Stimulated activated CD4-positive, alpha-beta T cell treated with anti-CD3 and anti-CD28 coated beads, Interleukin-12 subunit alpha, Interleukin-12 subunit beta, amount 100 ng/mL, for 48 hours (primary cell): ENCODE data around the gene RRP8.

Source experiments
- DNase-seq, 3 donors: peaks; one replicate each; pipeline ENCODE4 v3.0.0-alpha.2; 2020; ENCODE audit warnings: low read depth in 2 of 3, low spot score in 1 of 3

The RRP8 gene

DNA sequence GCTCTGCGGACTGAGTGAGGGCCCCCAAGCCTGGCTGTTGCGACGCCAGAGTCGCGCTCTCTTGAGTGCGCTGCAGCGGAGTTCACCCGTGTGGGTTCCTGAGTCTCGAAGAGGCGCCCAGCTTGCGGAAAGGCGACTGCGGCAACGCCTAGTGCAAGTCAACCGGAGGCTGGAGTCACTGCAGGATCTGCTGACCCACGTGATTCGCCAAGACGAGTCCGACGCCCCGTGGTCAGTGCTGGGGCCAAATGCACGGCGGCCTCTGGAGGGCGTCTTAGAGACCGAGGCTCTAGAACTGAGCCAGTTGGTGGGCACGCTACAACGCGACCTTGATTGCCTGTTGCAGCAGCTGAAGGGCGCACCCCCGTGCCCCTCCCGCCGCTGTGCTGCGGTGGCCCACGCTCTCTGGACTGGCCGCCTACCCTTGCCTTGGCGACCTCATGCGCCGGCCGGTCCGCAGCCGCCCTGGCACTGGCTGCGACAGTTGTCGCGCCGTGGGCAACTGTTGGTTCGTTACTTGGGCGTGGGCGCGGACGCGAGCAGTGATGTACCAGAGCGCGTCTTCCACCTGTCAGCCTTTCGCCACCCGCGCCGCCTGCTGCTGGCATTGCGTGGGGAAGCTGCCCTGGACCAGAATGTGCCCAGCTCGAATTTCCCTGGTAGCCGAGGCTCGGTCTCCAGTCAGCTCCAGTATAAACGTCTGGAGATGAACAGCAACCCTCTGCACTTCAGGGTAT is 32.6 kb downstream of the RRP8 start:
- no peak for DNase-seq

DNA sequence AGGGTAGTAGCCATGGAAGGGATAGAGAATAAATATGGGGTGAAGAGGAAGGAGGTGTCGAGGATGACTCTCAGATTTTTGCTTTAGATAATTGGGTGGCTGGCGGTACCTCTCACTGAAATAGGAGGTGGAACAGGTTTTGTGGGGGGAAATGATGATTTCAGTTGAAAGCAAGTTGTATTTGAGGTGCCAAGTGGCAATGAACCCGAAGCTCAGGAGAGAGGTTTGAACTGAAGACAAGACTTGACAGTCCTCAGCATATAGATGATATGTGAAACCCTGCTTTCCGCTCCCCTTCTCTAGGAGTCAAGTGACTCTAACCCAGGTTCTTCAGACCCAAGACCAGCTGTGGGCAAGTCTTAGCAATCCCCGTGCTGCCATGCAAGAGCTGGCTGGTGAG is 33.7 kb downstream of the RRP8 start:
- DNase-seq: no peak

DNA sequence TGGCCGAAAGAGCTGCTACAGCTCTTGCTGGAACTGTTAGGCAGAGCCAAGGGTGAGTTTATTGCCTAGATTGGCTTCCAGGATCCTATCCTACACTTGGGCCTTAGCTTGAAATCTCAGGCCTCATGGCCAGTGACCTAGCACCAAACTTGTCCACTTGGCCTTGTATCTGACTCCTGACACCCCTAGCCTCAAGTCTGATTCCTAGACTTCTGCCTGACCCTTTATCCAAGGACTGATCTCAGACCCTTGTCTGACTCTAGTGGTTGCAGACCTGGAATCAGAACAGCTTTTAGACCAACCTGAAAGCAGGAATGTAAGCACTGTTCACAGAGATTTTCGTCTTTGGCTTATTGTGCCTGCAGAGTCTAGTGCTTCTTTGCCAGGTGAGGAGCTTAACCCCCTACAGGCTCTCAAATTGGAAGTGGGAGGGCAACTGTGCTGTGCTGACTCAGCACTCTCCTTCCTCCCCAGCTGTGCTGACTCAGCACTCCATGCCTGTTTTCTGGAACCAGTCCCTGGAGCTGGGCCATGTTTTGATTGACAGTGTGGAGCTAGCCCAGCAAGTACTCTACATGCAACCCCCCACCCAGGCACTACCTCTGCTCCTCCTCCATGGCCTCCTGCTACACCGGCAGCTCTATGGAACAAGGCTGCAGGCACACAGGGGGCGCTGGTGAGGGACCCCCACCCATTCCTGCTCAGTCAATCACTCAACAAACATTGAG is 35.1 kb downstream of the RRP8 start:
- DNase-seq: no peak

DNA sequence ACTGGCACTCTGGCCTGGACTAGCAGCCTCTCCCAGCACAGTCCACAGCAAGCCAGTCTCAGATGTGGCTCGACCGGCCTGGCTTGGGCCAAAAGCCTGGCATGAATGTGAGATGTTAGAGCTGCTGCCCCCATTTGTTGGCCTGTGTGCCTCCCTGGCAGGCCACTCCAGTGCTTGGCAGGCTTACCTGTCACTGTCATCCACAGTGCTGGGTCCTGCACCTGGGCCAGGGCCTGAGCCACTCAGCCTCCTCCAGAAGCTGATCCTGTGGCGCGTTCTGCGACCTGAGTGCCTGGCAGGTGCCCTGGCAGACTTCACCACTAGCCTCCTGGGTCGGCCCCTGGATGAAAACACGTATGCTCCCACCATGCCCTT is 36.1 kb downstream of the RRP8 start:
- no peak for DNase-seq

DNA sequence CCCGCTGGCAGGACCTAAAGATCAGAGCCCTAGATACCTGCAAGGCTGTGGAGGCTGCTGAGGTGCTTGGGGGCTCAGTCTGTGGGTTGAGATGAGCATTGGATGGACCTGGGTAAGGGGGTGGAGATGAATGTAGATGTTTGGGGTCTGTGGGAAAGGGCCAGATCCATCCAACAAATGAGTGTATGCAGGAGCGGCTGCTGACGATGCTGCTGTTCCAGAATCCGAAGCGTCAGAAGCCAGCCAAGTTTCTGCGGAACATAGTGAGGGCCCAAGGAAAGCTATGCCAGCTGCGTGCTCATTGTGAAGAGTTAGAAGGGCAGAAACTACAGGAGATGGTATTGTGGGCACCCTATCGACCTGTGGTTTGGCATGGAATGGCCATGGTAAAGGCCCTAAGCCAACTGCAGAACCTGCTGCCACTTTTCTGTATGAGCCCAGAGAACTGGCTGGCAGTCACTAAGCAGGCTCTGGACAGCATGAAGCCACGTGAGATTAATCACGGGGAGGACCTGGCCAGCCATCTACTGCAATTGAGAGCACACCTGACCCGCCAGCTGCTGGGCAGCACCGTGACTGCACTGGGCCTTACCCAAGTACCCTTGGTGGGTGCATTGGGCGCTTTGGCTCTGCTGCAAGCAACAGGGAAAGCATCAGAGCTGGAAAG is 36.6 kb downstream of the RRP8 start:
- DNase-seq: no peak

DNA sequence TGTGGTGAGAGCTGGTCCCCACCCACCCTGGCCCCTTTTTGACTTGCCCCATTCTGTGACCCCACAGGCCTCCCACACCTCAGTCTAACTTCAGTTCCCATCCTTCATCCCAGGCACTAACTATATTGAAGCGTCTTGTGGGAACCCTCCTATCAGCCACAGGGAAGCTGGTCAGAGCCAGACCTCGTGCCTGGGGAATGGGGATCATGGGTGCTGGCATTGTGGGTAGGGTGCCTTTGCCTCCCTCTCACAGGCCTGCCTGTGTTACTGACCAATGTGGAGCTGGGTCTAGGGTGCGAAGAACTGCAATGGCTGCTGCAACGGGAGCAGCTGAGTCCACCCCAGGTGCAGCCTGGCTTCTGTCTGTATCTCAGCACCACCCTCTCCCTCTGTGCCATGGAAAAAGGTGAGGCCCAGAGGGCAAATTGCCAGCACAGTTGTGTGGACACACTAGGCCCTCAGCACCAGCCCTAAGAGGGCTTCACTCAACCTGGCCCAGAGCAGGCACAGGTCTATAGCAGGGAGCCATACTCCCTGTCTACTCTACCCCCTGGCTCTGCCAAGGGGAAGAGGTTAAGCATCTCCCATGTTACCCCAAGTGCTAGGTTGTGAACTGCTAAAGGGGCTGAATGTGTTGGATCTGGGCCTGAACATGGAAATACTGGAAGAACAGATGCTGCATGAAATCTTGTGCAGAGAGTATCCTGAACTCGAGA is 37.3 kb downstream of the RRP8 start:
- no peak for DNase-seq

DNA sequence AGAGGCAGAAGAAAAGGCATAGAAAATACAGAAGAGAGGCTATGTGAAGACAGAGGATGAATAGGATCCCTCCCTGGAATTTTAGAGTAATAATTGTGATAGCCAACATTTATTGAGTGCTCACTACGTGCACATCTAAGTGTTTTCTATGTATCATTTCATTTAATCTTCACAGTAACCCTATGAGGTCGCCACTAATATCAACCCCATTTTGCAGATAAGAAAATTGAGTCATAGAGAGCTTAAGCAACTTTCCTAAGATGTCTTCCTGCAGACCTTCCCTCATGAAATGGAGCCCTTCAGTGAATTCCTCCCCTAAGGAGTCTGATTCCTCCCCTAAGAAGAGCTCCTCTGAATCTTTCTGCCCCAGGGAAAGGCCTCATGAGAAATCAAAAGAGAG is 38.1 kb downstream of the RRP8 start:
- DNase-seq: no peak

DNA sequence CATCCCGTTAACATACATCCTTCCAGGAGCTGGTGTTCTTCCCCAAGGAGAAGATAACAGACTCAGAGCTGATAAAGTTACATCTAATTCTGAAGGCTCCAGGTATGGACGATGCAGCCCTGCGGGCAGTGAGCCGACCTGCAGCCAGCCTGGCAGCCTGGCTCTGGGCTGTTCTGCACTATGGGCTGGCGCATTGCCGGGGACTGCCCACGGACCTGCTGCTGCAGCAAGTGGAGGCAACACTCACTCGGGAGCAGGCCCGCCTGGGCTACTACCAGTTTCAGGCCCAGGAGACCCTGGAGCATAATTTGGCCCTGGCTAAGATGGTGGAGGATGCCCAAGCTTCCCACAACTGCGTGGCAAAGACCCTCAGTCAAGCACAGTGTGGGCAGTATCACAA is 39.7 kb downstream of the RRP8 start:
- DNase-seq: no peak

DNA sequence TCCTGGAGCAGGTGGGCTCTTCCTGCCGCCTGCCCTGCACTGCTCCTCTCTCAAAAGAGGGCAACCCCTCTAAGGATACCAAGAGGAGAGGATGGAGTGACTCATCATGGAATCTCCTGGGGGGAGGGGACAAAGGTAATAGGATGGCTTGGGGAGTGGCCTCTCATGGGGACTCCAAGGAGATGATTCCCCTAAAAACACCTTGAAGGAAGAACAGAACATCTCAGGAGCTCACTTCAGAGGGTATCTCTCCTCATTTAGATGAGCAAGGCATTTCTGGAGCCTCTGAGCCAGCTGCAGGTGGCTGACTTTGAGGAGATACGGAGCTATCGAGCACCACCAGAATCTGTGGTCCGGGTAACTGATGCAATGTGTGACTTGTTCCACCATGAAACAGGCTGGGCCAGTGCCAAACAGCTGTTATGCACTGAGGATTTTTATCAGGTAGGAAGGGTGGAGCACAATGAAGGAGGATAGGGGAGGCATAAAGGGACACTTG is 40.2 kb downstream of the RRP8 start:
- no peak for DNase-seq

DNA sequence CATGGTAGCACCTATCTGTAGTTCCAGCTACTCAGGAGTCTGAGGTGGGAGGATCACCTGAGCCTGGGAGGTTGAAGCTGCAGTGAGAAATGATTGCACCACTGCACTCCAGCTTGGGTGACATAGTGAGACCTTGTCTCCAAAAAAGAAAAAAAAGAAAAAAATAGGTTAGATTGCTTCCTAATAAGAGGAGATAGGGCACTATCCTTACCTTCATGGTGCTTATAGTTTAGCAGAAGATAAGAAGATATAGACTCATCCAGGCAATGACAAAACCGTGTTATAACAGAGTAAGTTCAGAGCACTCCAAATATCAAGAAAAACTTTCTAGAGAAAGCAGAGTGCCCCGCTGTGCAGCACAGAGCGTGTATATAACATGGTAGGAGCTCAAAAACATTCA is 42.1 kb downstream of the RRP8 start:
- no peak for DNase-seq

DNA sequence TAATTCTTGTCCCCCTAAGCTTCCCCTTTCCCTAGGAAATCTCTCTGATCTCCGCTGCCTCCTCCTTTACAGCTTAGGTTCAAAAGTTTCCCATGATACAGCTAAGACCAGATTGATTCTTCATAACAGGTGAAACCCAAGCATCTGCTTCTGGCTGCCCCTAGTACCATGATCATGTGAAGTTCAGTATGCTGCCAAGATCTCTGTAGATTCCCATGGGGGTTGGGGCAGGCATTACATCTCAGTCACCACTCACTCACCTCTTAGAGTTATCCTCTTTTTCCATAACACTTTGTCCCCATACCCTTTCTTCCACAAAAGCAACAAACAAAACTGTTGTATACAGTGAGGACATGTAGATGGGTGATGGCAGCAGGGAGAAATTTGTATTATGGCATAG is 44.0 kb downstream of the RRP8 start:
- no peak for DNase-seq

DNA sequence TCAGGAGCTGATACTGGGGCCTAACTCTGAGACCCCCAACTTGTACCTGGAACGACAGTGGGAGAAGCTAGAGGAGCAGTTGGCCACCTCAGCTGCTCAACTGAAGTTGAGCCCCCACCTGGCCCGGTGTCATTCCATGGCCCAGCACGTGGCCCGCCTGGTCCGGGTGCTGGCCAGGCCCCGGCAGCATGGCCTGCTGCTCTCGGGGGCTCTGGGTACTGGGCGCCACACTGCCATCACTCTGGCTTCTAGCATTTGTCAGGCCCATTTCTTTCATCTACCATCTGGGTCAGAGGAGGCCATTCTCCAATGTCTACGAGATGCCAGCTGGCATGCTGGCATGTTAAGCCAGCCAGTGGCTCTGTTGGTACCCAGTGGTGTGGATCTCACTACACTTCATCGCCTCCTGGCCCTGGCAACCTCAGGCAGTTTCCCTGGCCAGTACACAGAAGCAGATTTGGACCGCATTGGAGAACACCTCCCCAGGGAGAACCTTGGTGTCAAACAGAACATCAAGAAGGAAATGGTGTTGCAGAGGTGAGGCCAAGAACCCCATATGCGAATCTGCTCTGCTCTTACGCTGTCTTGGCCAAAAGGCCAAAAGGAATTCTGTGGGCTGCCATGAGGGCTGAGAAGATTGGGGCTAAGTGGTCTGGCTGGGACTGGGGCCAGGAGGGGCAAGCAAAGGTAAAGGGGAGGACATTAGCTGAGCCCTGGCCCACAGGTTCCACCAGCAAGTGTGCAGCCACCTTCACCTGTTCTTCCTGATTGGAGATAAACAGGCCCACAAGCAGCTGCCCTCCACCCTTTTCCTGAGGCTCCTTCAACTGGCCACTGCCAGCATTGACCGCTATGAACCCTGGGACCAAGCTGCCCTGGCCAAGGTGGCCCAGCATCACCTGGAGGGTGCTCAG is 45.4 kb downstream of the RRP8 start:
- DNase-seq: no peak

DNA sequence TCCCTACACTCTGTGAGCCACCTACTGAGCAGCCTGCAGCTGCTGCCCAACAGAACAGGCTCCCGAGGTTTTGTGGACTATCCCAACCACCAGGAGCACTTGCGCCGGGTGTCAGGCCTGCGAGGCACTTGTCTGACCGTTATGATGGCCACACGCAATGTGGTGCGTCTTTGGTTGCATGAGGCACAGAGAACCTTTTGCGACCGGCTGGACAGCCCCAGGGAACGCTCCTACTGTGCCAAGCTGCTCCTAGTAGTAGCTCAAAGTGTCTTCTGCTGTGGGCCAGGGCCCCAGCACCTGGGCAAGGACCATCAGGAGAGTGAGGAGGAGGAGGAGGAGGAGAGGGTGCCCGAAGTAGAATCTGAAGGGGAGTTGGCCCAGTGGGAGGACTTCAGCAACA is 46.4 kb downstream of the RRP8 start:
- DNase-seq: no peak

DNA sequence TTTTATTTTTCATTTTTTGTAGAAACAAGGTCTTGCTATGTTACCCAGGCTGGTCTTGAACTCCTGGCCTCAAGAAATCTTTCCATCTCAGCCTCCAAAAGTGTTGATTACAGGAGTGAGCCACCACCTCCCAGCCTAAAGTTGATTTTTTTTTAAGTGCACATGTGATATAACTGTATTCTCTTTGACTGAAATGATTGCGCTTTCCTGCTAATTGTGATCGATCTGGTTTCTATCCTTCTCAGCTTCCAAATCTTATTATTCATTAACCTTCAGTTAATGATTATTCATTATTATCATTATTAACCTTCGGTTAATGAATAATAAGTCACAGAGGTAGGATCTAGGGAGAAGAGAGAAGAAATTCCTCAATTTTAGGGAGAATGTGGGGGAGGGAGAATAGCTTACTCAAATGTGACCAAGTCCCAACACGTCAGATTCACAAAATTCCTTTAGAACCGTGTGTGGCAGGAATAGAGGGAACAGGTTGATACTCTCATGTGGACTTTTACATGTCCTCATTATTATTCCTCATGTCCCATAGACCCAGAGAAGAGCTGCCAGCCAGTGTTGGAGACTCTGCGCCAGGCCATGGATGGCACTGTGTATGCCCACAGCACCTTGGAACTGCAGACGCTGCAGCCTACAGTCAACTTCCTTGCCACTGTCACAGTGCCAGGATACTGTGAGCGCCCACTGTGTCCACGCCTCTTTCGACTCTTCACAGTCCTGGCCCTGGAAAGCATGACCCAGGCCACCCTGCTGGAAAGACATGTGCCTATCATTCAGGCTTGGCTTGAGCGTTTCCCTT is 47.1 kb downstream of the RRP8 start:
- DNase-seq: no peak

DNA sequence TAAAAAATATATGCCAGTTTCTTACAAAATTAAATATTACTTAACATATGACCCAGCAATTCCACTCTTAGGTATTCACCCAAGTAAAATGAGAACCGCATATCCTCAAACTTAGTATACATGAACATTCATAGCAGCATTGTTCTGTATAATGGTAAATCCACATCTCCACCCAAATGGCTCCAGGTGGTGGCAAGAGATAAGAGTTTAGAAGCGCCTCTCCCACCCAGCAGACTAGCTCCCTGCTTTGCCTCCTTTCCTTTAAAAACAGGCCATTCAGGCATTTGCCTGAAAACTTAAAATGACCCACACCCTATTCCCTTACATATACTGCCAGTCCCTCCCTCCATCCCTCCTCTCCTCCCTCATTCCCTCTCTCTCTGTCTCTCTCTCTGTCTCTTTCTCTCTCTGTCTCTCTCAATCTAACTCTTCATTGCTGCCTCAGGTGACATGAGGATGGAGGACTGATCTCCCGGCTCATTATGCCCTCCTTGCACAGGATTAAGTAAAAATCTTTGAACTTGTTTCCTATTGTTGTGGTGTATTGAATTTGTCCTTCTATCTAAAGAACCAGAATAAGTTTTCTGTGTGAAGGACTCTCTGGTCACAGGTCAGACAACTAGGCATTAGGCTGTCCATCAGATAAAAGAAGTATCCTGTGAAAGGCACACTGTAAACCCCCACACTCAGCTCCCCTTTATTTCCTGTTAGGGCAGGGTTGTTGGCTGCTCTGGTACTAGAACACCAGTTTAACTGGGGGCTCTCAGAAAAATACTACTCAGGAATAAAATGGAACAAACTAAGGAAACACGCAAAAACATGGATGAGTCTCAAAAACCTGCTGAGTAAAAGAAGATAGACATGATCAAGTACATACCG is 48.3 kb downstream of the RRP8 start:
- no peak for DNase-seq

DNA sequence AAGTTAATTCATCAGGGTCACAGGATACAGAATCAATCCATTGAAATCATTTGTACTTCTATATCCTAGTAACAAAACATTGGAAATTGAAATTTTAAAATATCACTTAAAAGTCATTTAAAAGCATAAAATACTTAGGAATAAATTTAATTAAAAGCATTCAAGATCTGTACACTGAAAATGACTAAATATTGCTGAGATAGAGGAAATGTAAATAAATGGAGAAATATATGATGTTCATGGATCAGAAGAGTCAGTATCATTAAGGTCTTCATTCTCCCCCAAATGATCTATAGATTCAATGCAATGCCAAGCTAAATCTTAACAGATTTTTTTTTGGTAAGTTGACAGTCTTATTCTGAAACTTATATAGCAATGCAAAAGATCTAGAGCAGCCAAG is 49.8 kb downstream of the RRP8 start:
- no peak for DNase-seq

DNA sequence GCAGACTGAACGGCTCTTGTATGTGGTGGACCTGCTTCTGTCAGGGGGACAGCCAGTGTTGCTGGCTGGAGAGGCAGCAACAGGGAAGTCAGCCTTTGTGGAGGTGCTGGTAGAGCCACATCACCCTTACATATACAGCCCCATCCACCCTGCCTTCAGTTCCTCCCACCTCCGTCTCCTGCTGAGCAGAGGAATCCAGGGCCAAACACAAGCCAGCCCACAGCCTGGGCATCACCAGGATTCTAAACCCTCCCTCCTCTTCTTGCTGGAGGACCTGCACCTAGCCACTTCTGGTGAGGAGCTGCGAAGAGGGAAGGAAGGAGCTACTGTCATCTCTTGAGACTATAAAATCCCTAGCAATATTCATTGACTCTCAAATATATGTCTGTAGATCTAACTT is 54.8 kb downstream of the RRP8 start:
- DNase-seq: no peak

DNA sequence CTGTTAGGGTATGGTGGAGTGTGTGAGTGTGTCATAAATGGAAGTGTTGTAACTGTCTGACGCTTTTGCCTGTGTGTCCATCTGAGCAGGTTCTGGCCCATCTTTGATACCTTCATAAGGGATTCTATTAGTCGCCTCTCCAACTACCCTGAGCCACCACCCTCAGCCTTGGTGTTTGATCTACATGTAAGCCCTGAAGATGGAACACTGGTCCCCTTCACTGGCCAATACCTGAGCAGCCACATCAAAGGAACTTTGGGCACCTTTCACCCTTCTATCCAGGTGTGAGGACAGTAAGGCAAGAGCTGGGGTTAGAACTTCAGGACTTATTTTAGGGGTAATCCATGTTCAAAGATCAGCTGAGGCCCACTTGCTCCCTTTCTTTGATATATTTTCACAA is 55.3 kb downstream of the RRP8 start:
- DNase-seq: no peak

DNA sequence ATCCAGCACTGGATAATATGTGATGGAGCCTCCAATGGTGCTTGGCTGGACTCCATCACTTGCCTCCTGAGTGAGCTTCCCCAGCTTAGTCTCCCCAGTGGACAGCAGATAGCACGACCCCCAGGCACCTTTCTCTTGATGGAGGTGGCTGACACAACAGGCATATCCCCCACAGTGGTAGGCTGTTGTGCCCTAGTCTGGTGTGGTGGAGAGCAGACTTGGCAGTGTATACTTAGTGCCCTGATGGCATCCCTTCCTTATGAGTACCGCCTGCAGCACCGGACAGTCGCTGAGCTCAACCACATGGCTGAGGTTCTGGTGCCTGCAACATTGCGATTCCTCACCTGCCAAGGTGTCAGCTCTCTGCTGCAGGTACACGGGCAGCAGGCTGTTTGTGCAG is 56.2 kb downstream of the RRP8 start:
- no peak for DNase-seq
